Esophagus squamous epithelium (tissue), 5 donors: ENCODE measurements around the gene EIF1. TPM values are rescaled to one million over a fixed set of nuclear protein-coding genes. Genes with fewer than 3 reads are reported as not detected.

Source experiments
- DNase-seq: peaks from one replicate; lab custom pipeline; 2025; lab: John Stamatoyannopoulos, UW
- H3K27ac ChIP-seq, 4 donors: fragments of 200-600 bp; sonication (generic); one replicate each; pipeline ENCODE4 v1.5.1; 2016 to 2019; ENCODE audit warnings: mild to moderate bottlenecking in 1 of 4
- H3K27me3 ChIP-seq, 4 donors: fragments of 200-600 bp; sonication (generic); 1 replicate in 3 of 4; 2 replicates in 1 of 4; pipeline versions ENCODE4 v1.5.1 to v1.6.0; 2017 to 2021; ENCODE audit warnings: antibody characterized with exemption in 1 of 4
- H3K36me3 ChIP-seq, 3 donors: fragments of 200-600 bp; sonication (generic); one replicate each; pipeline ENCODE4 v1.5.1; 2016 to 2019
- H3K4me1 ChIP-seq, 3 donors: fragments of 200-600 bp; sonication (generic); one replicate each; pipeline ENCODE4 v1.5.1; 2017 to 2019
- H3K4me3 ChIP-seq, 4 donors: fragments of 200-600 bp; sonication (generic); 1 replicate in 3 of 4; 2 replicates in 1 of 4; pipeline ENCODE4 v1.5.1; 2016 to 2019; ENCODE audit warnings: mild to moderate bottlenecking in 2 of 4, moderate library complexity in 1 of 4
- H3K9me3 ChIP-seq, 3 donors: fragments of 200-600 bp; sonication (generic); one replicate each; pipeline ENCODE4 v1.5.1; 2016 to 2019
- POLR2A ChIP-seq, 4 donors: fragments of 450-650 bp; IDR thresholded peaks; one replicate each; pipeline ENCODE4 v1.6.1; 2017; ENCODE audit warnings: antibody characterized with exemption in 4 of 4, mild to moderate bottlenecking in 4 of 4, moderate library complexity in 3 of 4
- WGBS, 2 donors: methylation state at CpG; one replicate each; pipeline ENCODE4 v1.1.5; 2018; 5-methylcytosine and 5-hydroxymethylcytosine counted together
- intact Hi-C: fragments of 100-400 bp; cut with DNase I; formaldehyde crosslinking; loops from one replicate; pipeline ENCODE4 v1.15.0; 2022
- total RNA-seq, 4 donors: library from RNA; depleted of rRNA; stranded (reverse); fragments of >200 nt; gene quantifications; one replicate each; pipeline ENCODE4 v1.1.0, GENCODE V29; 2016
- TF ChIP-seq, protein P1 (sequence below), 6 experiments: fragments of 450-650 bp in 4 of 6; fragments of 200-600 bp in 2 of 6; sonication (generic) in 2 of 6; IDR thresholded peaks; one replicate each; pipeline ENCODE4 v1.5.1; 2016 to 2019; ENCODE audit warnings: antibody characterized with exemption in 6 of 6, mild to moderate bottlenecking in 4 of 6, moderate library complexity in 4 of 6
- donor health status: DM: yes; HTN: yes; CAD: no.

EIF1 gene
- total RNA-seq, 4 donors from 2014 or later: 96.5 to 311 (median 223) TPM

DNA sequence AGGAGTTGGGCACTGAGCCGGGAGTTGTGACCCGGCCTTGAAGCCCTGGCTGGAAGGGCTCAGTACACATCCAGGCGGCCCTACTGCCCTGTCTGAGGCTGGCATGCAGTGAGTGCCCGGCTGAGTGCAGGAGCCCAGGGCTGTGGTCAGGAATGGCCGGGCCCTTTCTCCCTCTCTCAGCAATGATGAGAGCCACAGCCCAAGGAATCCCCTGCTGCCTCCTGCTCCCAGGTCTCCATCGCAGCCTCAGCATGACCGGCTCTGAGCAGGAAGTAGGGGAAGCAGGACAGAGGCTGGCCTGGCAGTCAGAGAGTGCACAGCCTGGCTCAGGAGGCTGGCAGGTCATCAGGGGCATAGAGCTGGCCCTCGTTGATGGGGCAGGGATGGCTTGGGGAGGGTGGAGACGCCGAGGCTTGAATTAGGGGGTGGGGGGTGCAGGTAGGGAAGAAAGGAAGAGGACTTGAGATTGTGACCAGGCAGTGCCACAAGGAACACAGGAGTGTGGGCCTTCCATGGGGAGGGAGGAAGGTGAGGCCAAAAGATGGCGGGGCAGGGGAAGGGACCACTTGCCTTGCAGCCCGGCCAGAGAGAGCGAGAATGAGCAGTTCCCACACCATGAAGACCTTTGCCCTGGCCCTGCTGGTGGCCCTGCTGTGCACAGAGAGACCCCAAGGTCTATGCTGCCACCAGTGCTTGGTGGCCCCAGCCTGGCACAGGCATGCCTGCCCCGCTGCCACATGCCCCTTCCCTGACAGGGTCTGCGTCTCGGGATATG lies 32.2 kb upstream of the EIF1 start:
- no peaks in the 10 kb centered on the region for H3K27me3 ChIP-seq
- H3K36me3 ChIP-seq: no peaks in the 10 kb centered on the region
- DNase-seq: no peak
- no peaks in the 10 kb centered on the region for H3K9me3 ChIP-seq
- intact Hi-C loops: no loop called here
- no peak overlapping the region for H3K4me3 ChIP-seq
- peaks cover 52 to 98% (median 69%) of the 10 kb centered on the region in 3 donors for H3K4me1 ChIP-seq
- peak overlapping the region; percentile 95 to 98 (median 97) for H3K27ac ChIP-seq
- WGBS, 2 donors: 51 to 58% methylated on average over 6 to 8 of the region's 16 CpGs
- TF ChIP-seq, protein P1, sequence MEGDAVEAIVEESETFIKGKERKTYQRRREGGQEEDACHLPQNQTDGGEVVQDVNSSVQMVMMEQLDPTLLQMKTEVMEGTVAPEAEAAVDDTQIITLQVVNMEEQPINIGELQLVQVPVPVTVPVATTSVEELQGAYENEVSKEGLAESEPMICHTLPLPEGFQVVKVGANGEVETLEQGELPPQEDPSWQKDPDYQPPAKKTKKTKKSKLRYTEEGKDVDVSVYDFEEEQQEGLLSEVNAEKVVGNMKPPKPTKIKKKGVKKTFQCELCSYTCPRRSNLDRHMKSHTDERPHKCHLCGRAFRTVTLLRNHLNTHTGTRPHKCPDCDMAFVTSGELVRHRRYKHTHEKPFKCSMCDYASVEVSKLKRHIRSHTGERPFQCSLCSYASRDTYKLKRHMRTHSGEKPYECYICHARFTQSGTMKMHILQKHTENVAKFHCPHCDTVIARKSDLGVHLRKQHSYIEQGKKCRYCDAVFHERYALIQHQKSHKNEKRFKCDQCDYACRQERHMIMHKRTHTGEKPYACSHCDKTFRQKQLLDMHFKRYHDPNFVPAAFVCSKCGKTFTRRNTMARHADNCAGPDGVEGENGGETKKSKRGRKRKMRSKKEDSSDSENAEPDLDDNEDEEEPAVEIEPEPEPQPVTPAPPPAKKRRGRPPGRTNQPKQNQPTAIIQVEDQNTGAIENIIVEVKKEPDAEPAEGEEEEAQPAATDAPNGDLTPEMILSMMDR (IDR thresholded peaks at IDR 0.05): no peak
- no peak for TF ChIP-seq POLR2A (IDR thresholded peaks at IDR 0.05)

DNA sequence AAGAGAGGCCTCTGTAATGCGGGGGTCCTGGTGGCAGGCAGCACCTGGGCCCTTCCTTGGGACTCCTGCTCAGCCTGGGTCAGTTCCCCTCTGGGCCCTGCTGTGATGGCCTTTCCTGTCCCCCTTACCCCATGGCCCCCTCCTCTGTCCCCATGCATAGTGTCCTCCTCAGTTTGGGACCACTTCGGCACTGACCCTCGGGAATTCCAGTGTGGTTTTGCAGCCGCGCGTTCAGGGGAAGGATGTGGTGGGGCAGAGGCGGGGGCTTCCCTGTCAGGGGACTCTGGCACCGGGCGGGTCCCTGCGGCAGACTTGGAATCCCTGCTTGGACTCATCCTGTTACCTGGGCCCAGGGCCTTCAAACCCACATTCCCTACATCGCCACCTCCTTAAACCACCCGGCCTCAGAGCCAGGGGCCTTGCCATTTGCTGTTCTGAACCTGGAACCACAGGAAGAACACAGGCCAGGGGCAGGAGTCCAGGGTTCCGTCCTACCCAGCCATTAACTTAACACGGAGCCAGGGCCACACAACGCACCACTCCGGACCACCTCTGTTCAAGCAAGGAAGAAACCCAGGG lies 31.4 kb upstream of the EIF1 start:
- no peak for DNase-seq
- intact Hi-C loops: no loop called here
- H3K36me3 ChIP-seq: no peaks in the 10 kb centered on the region
- no peak overlapping the region for H3K4me3 ChIP-seq
- no peaks in the 10 kb centered on the region for H3K9me3 ChIP-seq
- 31 to 70% methylated on average over 2 to 5 of the region's 16 CpGs for WGBS, 2 donors
- peak overlapping the region; percentile 95 to 98 (median 97) for H3K27ac ChIP-seq
- TF ChIP-seq, protein P1 (IDR thresholded peaks at IDR 0.05): no peak
- no peak for TF ChIP-seq POLR2A (IDR thresholded peaks at IDR 0.05)
- H3K4me1 ChIP-seq: peaks cover 48 to 98% (median 63%) of the 10 kb centered on the region in 3 donors
- no peaks in the 10 kb centered on the region for H3K27me3 ChIP-seq

DNA sequence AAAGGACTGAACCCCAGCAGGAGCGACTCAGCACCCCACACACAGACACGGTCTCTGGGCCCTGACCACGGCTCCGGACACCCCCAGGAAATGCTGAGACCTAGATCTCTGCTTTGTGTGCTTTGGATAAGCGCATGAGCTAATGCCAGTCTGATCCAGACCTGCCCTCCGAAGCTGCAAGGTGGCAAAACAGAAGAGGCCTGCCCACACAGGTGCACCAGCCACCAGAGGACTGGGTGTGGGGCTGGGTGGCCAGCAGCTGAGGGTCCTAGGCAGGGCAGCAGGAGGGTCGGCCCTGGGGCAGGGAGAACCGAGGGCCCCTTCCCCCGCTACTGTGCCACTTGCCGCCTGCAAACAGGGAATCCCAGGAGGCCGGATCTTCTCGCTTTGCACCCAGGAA lies 30.7 kb upstream of the EIF1 start:
- intact Hi-C loops: no loop called here
- no peak for TF ChIP-seq POLR2A (IDR thresholded peaks at IDR 0.05)
- TF ChIP-seq, protein P1 (IDR thresholded peaks at IDR 0.05): no peak
- no peak for DNase-seq
- Histone ChIP-seq H3K27ac (peak overlapping the region; percentile 95 to 98 (median 97)), H3K36me3 (no peaks in the 10 kb centered on the region), H3K4me3 (no peak overlapping the region), H3K27me3 (no peaks in the 10 kb centered on the region), H3K4me1 (peaks cover 44 to 98% (median 58%) of the 10 kb centered on the region in 3 donors), H3K9me3 (no peaks in the 10 kb centered on the region)
- WGBS, 2 donors: 47% methylated on average over 7 of the region's 12 CpGs; no CpG with 5 or more reads in 1 of the 2 donors

DNA sequence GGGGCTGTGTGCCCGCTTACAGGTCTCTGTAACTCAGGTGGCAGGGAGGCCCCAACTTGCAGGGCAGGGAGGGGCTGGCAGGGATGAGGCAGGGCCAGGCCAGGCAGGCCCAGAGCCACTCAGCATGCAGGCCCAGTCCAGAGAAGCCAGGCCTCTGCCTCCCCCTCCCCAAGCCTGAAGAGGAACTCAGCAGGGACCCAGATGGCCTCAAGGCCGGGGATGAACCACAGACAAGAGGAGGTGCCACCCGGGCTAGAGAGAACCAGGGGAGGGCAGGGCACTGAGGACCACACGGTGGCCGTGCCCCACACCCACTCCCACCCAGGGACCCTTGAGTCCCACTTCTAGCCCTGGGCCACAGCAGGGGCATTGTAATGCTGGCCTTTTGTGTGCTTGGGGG lies 29.8 kb upstream of the EIF1 start:
- Histone ChIP-seq H3K27ac (peak overlapping the region; percentile 95 to 98 (median 97)), H3K4me3 (no peak overlapping the region), H3K4me1 (peaks cover 41 to 98% (median 49%) of the 10 kb centered on the region in 3 donors), H3K9me3 (no peaks in the 10 kb centered on the region), H3K27me3 (no peaks in the 10 kb centered on the region), H3K36me3 (no peaks in the 10 kb centered on the region)
- no peak for TF ChIP-seq POLR2A (IDR thresholded peaks at IDR 0.05)
- TF ChIP-seq, protein P1 (IDR thresholded peaks at IDR 0.05): no peak
- DNase-seq: no peak
- intact Hi-C loops: no loop called here
- WGBS, 2 donors: 20 to 40% methylated on average over 1 to 4 of the region's 5 CpGs
